Keratinocyte (primary cell): ENCODE results near the gene ASH1L. TPM values are rescaled to one million over a fixed set of nuclear protein-coding genes. Genes with fewer than 3 reads are reported as not detected.
A peak's percentile ranks its signal among the peaks of the same experiment; 100 is the strongest.

Source experiments
- DNase-seq: peaks from one replicate; pipeline ENCODE4 v3.0.0-alpha.2; 2011; ENCODE audit warnings: low read depth, missing footprints, low spot score
- FAIRE-seq: peaks from 2 replicates; lab custom pipeline; 2011; peaks lifted over from hg19 to GRCh38; lab: Jason Lieb, UNC
- H2AFZ ChIP-seq: 2 replicates; pipeline ENCODE4 v1.6.0; 2012; ENCODE audit warnings: low read length, control low read depth, inconsistent platforms; ENCODE audit not compliant: control insufficient read depth
- H3K27ac ChIP-seq: 2 replicates; pipeline ENCODE4 v1.5.1; 2011; ENCODE audit warnings: low read length; ENCODE audit not compliant: control insufficient read depth, insufficient read depth
- H3K27me3 ChIP-seq: 3 replicates; pipeline ENCODE4 v1.6.0; 2011; ENCODE audit warnings: low read length; ENCODE audit not compliant: control insufficient read depth, insufficient read depth; ENCODE audit errors: extremely low read depth
- H3K36me3 ChIP-seq, 2 experiments: 2 replicates in 1 of 2; 3 replicates in 1 of 2; pipeline ENCODE4 v1.5.1; 2011; ENCODE audit warnings: low read length in 2 of 2, mild to moderate bottlenecking in 1 of 2; ENCODE audit not compliant: control insufficient read depth in 2 of 2, insufficient read depth in 2 of 2; ENCODE audit errors: extremely low read depth in 1 of 2
- H3K4me1 ChIP-seq: 3 replicates; pipeline ENCODE4 v1.5.1; 2011; ENCODE audit warnings: low read length; ENCODE audit not compliant: control insufficient read depth, insufficient read depth; ENCODE audit errors: extremely low read depth
- H3K4me2 ChIP-seq: 3 replicates; pipeline ENCODE4 v1.6.0; 2011; ENCODE audit warnings: low read depth, low read length; ENCODE audit not compliant: control insufficient read depth, insufficient read depth; ENCODE audit errors: extremely low read depth
- H3K4me3 ChIP-seq, 3 experiments: fragments of 200-600 bp in 1 of 3; sonication (generic) in 1 of 3; 2 replicates in 2 of 3; 3 replicates in 1 of 3; pipeline ENCODE4 v1.5.1; 2011 to 2016; ENCODE audit warnings: low read length in 3 of 3, mild to moderate bottlenecking in 3 of 3, control low read depth in 2 of 3, inconsistent platforms in 1 of 3, low read depth in 1 of 3, mixed read lengths in 1 of 3, mixed run types in 1 of 3, moderate library complexity in 1 of 3; ENCODE audit not compliant: control insufficient read depth in 2 of 3, insufficient read depth in 2 of 3; ENCODE audit errors: extremely low read depth in 1 of 3
- H3K79me2 ChIP-seq: 2 replicates; pipeline ENCODE4 v1.6.0; 2012; ENCODE audit warnings: low read length; ENCODE audit not compliant: control insufficient read depth, insufficient read depth
- H3K9ac ChIP-seq: 3 replicates; pipeline ENCODE4 v1.6.0; 2011; ENCODE audit warnings: low read length; ENCODE audit not compliant: control insufficient read depth, insufficient read depth; ENCODE audit errors: extremely low read depth
- H3K9me1 ChIP-seq: 3 replicates; pipeline ENCODE4 v1.6.0; 2011; ENCODE audit warnings: low read length; ENCODE audit not compliant: control insufficient read depth, insufficient read depth; ENCODE audit errors: extremely low read depth
- H3K9me3 ChIP-seq: 2 replicates; pipeline ENCODE4 v1.5.1; 2012; ENCODE audit warnings: low read depth, low read length; ENCODE audit not compliant: control insufficient read depth
- H4K20me1 ChIP-seq: 3 replicates; pipeline ENCODE4 v1.6.0; 2011; ENCODE audit warnings: low read length; ENCODE audit not compliant: control insufficient read depth, insufficient read depth; ENCODE audit errors: extremely low read depth
- CTCF ChIP-seq, 3 experiments: IDR thresholded peaks in 1 of 3; conservative IDR thresholded peaks in 1 of 3; optimal IDR thresholded peaks in 1 of 3; 2 replicates in 2 of 3; 3 replicates in 1 of 3; pipeline versions ENCODE3 to v1.5.1; 2011; ENCODE audit warnings: low read length in 3 of 3, mild to moderate bottlenecking in 3 of 3, moderate library complexity in 2 of 3, control low read depth in 1 of 3, inconsistent platforms in 1 of 3; ENCODE audit not compliant: insufficient read depth in 2 of 3; ENCODE audit errors: extremely low read depth in 1 of 3
- EZH2 ChIP-seq: IDR thresholded peaks from one replicate; pipeline ENCODE4 v1.6.1; 2012; ENCODE audit warnings: inconsistent platforms, mild to moderate bottlenecking, low read length, moderate library complexity
- dilution Hi-C: fragments of 300-500 bp; cut with MboI; formaldehyde crosslinking; loops from one replicate; pipeline ENCODE4 v1.7.0; 2020; ENCODE audit warnings: low sequenced_read_pairs; ENCODE audit not compliant: extremely low pct_ligation_motif_present
- polyA plus RNA-seq, 5 experiments: library from polyadenylated mRNA; depleted of rRNA in 3 of 5; stranded (reverse) in 3 of 5; stranded (forward) in 1 of 5; unstranded in 1 of 5; fragments of >200 nt; gene quantifications; 1 replicate in 1 of 5; 2 replicates in 3 of 5; 3 replicates in 1 of 5; pipeline versions ENCODE4 v1.2.1 to v1.2.3, GENCODE V29; 2011 to 2012; ENCODE audit warnings: missing spikeins in 2 of 5, low read depth in 1 of 5, low replicate concordance in 1 of 5

Gene ASH1L
- polyA plus RNA-seq, 1 donor (not counting 4 experiments of a cell fraction or from before 2014, with no cell fraction given): 13.8 TPM

GRCh38 chr1:155320252-155320651, 242.4 kb downstream of the ASH1L start:
- peaks cover 26% of the 10 kb centered on the region for H4K20me1 ChIP-seq
- no peak overlapping the region for H2AFZ ChIP-seq
- H3K9ac ChIP-seq: no peak overlapping the region
- FAIRE-seq (no peak), DNase-seq (no peak)
- no peaks in the 10 kb centered on the region for H3K27me3 ChIP-seq
- H3K4me2 ChIP-seq: peak overlapping the region; percentile 41
- H3K9me3 ChIP-seq: no peaks in the 10 kb centered on the region
- H3K4me1 ChIP-seq: peaks cover 8% of the 10 kb centered on the region
- TF ChIP-seq EZH2: no peak
- no peak for TF ChIP-seq CTCF (optimal IDR thresholded peaks at IDR 0.05 in 1 of 3, IDR thresholded peaks at IDR 0.05 in 1 of 3, conservative IDR thresholded peaks at IDR 0.05 in 1 of 3; ENCODE audit: extremely low read depth in 1 of 3, insufficient read depth in 2 of 3, low read length in 3 of 3)
- H3K27ac ChIP-seq: no peak overlapping the region
- peaks cover 5% of the 10 kb centered on the region for H3K79me2 ChIP-seq
- H3K9me1 ChIP-seq: no peaks in the 10 kb centered on the region
- peaks cover 27 to 33% of the 10 kb centered on the region in 2 experiments for H3K36me3 ChIP-seq
- H3K4me3 ChIP-seq: no peak overlapping the region
- dilution Hi-C loops: no loop called here

- dilution Hi-C loops: no loop called here
- Histone ChIP-seq H3K9me3 (no peaks in the 10 kb centered on the region), H3K4me2 (no peak overlapping the region), H3K4me1 (peaks cover 8% of the 10 kb centered on the region), H3K27me3 (no peaks in the 10 kb centered on the region), H3K36me3 (peaks cover 30 to 37% of the 10 kb centered on the region in 2 experiments), H2AFZ (no peak overlapping the region), H3K27ac (no peak overlapping the region), H3K9ac (no peak overlapping the region), H3K79me2 (peaks cover 5% of the 10 kb centered on the region), H3K4me3 (no peak overlapping the region), H3K9me1 (no peaks in the 10 kb centered on the region), H4K20me1 (peaks cover 26% of the 10 kb centered on the region)
- TF ChIP-seq CTCF (optimal IDR thresholded peaks at IDR 0.05 in 1 of 3, IDR thresholded peaks at IDR 0.05 in 1 of 3, conservative IDR thresholded peaks at IDR 0.05 in 1 of 3; ENCODE audit: extremely low read depth in 1 of 3, insufficient read depth in 2 of 3, low read length in 3 of 3) (no peak), EZH2 (no peak)
- DNase-seq (no peak), FAIRE-seq (no peak)
Observed at GRCh38 chr1:155319536-155319935, 243.1 kb downstream of the ASH1L start.
